K562 (cell line): ENCODE results near the gene ZNF521. TPM values are rescaled to one million over a fixed set of nuclear protein-coding genes. Genes with fewer than 3 reads are reported as not detected.

Experiments used
- CTCFL ChIP-seq: IDR thresholded peaks from 2 replicates; pipeline ENCODE4 v1.6.1; 2011; ENCODE audit warnings: borderline replicate concordance, low read depth, mild to moderate bottlenecking, moderate library complexity, low read length; ENCODE audit not compliant: insufficient read depth, poor library complexity, severe bottlenecking
- RBM34 ChIP-seq: fragments of 200-400 bp; formaldehyde crosslinking; IDR thresholded peaks from 2 replicates; pipeline ENCODE4 v1.6.1; 2018; ENCODE audit warnings: low read length, borderline replicate concordance; ENCODE audit not compliant: insufficient read depth
- STAT5A ChIP-seq: IDR thresholded peaks from 2 replicates; pipeline ENCODE4 v1.6.1; 2012; ENCODE audit warnings: low read length, inconsistent platforms, borderline replicate concordance
- UBTF ChIP-seq, 2 experiments: IDR thresholded peaks; 2 replicates each; pipeline ENCODE4 v1.6.1; 2012; ENCODE audit warnings: improper control_type of control experiment in 2 of 2, low read depth in 2 of 2, low read length in 2 of 2, borderline replicate concordance in 1 of 2
- polyA plus RNA-seq, 8 experiments: library from polyadenylated mRNA; depleted of rRNA in 4 of 8; stranded (reverse) in 5 of 8; unstranded in 3 of 8; fragments of >200 nt; fragmentation: Nextera tagmentation in 2 of 8; fragmentation: Illumina TruSeq in 1 of 8; extraction: Ambion mirVana in 2 of 8; extraction: Trizol in 1 of 8; gene quantifications; 2 replicates each; pipeline versions ENCODE4 v1.2.1 to v1.2.3, GENCODE V29; 2011 to 2014; ENCODE audit warnings: inconsistent platforms in 1 of 8, missing spikeins in 1 of 8
- total RNA-seq, 7 experiments: library from RNA; depleted of rRNA in 6 of 7; stranded (reverse); fragments of >200 nt in 6 of 7; fragmentation: Illumina TruSeq in 2 of 7; extraction: Trizol in 2 of 7; gene quantifications; 2 replicates each; pipeline versions ENCODE4 v1.2.1 to v1.2.3, GENCODE V29; 2011 to 2021; ENCODE audit warnings: low replicate concordance in 1 of 7
- TF ChIP-seq, protein P1 (sequence below): fragments of 250-450 bp; sonication (Bioruptor Pico); IDR thresholded peaks from 2 replicates; pipeline ENCODE4 v1.5.1; 2021; ENCODE audit warnings: mild to moderate bottlenecking

Gene ZNF521
- total and polyA plus RNA-seq, 9 of the 15 experiments (the other 6 are each of a cell fraction or from before 2014, with no cell fraction given) = 1.2 to 5.8 (median 1.6) TPM

GRCh38 chr18:25153426-25153825 lies 198.5 kb downstream of the ZNF521 start (continued):
- TF ChIP-seq RBM34 = no peak
- no peak for TF ChIP-seq STAT5A
- TF ChIP-seq CTCFL = no peak
- TF ChIP-seq UBTF (IDR thresholded peaks at IDR 0.05; ENCODE audit: borderline replicate concordance in 1 of 2, low read depth in 2 of 2, low read length in 2 of 2) = no peak
- TF ChIP-seq, protein P1, sequence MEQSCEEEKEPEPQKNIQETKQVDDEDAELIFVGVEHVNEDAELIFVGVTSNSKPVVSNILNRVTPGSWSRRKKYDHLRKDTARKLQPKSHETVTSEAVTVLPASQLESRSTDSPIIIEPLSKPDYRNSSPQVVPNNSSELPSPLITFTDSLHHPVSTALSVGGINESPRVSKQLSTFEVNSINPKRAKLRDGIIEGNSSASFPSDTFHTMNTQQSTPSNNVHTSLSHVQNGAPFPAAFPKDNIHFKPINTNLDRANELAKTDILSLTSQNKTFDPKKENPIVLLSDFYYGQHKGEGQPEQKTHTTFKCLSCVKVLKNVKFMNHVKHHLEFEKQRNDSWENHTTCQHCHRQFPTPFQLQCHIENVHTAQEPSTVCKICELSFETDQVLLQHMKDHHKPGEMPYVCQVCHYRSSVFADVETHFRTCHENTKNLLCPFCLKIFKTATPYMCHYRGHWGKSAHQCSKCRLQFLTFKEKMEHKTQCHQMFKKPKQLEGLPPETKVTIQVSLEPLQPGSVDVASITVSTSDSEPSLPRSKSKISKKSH = no peak
